ENCODE data around the gene FGF19. TPM values are rescaled to one million over a fixed set of nuclear protein-coding genes. Genes with fewer than 3 reads are reported as not detected.

FGF19 gene
- total RNA-seq, 1 experiment from 2014 or later: 0.17 TPM

GRCh38 chr11:69718912-69719311 is 15.1 kb upstream of the FGF19 start:
- DNase-seq (ENCODE audit: extremely low read depth, low read depth): no peak

GRCh38 chr11:69718147-69718546 is 14.3 kb upstream of the FGF19 start:
- DNase-seq (ENCODE audit: extremely low read depth, low read depth): peak; percentile 5

GRCh38 chr11:69716891-69717747 is 13.3 kb upstream of the FGF19 start:
- DNase-seq (ENCODE audit: extremely low read depth, low read depth): no peak

GRCh38 chr11:69716099-69716498 is 12.3 kb upstream of the FGF19 start:
- no peak for DNase-seq (ENCODE audit: extremely low read depth, low read depth)

GRCh38 chr11:69715446-69715845 is 11.6 kb upstream of the FGF19 start:
- DNase-seq (ENCODE audit: extremely low read depth, low read depth): no peak

GRCh38 chr11:69711822-69712801 is 8.3 kb upstream of the FGF19 start:
- no peak for DNase-seq (ENCODE audit: extremely low read depth, low read depth)

- no peak for DNase-seq (ENCODE audit: extremely low read depth, low read depth)
Measured at GRCh38 chr11:69708736-69709401, 5.0 kb upstream of the FGF19 start.

GRCh38 chr11:69707176-69707575 is 3.4 kb upstream of the FGF19 start:
- DNase-seq (ENCODE audit: extremely low read depth, low read depth): no peak

- DNase-seq (ENCODE audit: extremely low read depth, low read depth): no peak
Measured at GRCh38 chr11:69705901-69706787, 2.3 kb upstream of the FGF19 start.

GRCh38 chr11:69705351-69705811 is 1.6 kb upstream of the FGF19 start:
- no peak for DNase-seq (ENCODE audit: extremely low read depth, low read depth)

GRCh38 chr11:69704508-69705253 is 859 bp upstream of the FGF19 start:
- DNase-seq (ENCODE audit: extremely low read depth, low read depth): no peak

GRCh38 chr11:69703453-69703767 is 412 bp downstream of the FGF19 start:
- no peak for DNase-seq (ENCODE audit: extremely low read depth, low read depth)

- no peak for DNase-seq (ENCODE audit: extremely low read depth, low read depth)
Measured at GRCh38 chr11:69702769-69703452, 911 bp downstream of the FGF19 start.

- no peak for DNase-seq (ENCODE audit: extremely low read depth, low read depth)
Measured at GRCh38 chr11:69702239-69702691, 1.6 kb downstream of the FGF19 start.

- no peak for DNase-seq (ENCODE audit: extremely low read depth, low read depth)
Measured at GRCh38 chr11:69700278-69701140, 3.3 kb downstream of the FGF19 start.

GRCh38 chr11:69699213-69699612 is 4.6 kb downstream of the FGF19 start:
- DNase-seq (ENCODE audit: extremely low read depth, low read depth): no peak

- no peak for DNase-seq (ENCODE audit: extremely low read depth, low read depth)
Measured at GRCh38 chr11:69698362-69698761, 5.5 kb downstream of the FGF19 start.

- DNase-seq (ENCODE audit: extremely low read depth, low read depth): no peak
Measured at GRCh38 chr11:69697861-69698260, 6.0 kb downstream of the FGF19 start.
